ENCODE data around the gene S100A12. TPM values are rescaled to one million over a fixed set of nuclear protein-coding genes. Genes with fewer than 3 reads are reported as not detected.
"Not testable (repeated sequence)": the region's sequence is repeated elsewhere in the genome, so short reads cannot be mapped to it uniquely, and the experiment has no call there.

Gene S100A12
- total RNA-seq, 1 donor from 2014 or later: 7.6 TPM

DNA sequence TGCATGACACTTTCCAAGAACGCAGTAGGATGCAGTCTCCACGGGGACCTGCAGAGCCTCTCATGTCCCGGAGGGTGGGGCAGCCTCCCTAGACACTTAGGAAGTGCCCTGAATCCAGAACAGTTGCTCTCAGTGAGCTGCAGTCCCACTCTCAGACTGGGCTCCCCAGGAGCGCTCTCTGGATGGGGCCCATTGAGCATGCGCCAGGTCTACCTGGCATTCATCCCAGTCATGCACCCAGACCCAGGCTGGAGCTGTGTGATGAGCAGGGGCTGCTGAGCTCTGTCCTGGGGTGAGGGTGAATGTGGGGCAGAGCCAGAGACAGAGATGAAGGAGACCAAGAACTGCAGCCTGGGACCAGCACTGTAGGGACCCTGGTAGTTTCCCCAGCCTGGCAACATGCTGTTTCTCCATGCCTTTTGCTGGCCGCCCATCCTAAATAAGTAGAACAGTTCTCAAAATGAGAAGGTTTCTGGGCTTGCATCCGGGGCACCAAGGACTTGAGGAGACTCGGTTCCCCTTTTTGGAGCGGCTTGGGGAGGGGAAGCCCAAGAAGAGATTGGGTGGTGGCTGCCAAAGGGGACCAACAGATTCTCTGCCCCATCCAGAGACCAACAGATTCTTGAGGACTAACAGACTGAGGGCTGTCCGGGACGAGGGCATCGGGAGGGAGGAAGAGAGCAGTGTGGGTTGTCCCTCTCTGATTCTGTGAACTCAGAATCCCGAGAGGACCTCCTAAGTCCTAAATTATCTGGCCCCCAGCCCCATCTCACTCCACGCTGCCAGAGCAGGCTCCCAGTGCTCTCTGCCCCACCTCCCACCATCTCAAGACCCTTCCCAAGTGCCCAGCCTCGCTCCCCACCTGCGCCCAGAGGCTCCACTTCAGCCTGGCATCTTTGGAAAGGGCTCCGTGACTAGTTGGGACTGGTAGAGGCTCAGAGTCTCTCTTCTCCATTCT lies 25.8 kb downstream of the S100A12 start:
- DNase-seq: no peak

DNA sequence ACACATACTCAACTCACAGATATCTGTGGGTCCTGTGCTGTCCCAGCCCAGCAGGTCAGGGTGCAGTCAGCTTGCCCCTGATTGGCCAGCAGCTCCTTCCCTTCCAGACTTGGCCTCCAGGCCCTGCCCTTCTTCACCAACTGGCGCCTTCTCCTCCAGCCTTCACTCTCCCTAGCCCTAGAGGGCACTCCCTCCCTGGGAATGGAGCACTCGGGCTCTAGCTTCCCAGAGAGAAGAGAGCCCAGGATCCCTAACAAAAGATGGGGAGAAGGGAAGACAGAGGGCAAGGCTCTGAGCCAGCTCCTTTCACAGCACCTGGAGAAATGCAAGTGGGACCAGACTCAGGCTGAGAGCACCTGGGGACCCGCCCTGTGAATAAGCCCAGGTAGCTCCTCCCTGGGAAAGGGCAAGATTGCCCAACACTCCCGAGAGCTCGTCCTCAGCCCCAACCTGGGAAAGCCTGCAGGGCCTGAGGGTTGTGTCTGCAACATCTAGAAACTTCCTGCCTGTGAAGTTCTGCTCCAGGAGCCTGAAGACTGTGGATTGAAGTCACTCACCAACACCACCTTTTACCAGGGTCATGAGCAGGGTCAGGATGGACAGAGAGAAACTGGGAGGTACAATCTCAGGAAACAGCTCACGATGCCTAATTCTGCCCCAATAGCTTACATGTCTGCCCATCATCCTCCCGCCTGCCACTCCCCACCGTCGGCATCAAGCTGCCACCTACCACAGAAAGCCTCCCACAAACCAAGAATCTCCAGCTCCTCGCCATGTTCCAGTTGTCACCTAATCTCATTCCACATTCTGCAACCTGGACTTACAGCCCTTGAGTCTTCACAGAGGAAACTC lies 26.7 kb downstream of the S100A12 start, which contains the start of gene PGLYRP4:
Gene PGLYRP4, minus strand, starts transcription at position 331 of the 852 bp plus-strand sequence. CDS start 909 bp downstream, outside the sequence.
- no peak for DNase-seq

- DNase-seq: no peak
These were observed 27.6 kb downstream of the S100A12 start for GRCh38 chr1:153347856-153348255.

GRCh38 chr1:153347049-153347448 lies 28.4 kb downstream of the S100A12 start:
- not testable (repeated sequence) for DNase-seq

DNA sequence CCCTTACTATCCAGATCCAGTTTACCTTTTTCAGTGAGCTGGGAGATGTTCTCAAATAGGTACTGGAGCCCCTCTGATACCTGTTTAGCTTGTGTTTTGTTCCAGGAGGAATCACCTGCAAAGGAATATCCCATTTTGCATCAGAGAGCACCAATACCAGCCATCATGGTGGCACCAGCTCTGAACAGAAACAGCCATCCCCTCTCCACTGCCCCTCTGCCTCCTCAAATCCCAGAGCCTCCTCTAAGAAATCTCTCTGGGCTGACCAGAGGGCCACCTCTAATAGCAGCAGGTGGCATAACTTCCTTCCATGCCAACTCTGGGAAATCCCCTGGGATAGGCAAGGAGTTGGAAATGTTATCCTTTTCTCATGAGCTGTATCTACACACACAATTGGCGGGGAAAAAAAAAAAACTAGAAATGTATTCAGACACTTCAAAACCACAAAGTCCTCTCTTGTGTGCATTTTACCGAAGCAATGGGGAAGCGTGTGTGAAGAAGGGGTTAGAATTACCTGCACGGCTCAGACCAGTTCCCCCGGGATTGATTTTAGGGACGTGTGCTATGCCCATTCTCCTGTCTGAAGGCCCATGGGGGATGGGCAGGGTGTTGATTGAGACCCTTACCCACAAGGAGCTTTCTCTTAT lies 29.2 kb downstream of the S100A12 start:
- no peak for DNase-seq

DNA sequence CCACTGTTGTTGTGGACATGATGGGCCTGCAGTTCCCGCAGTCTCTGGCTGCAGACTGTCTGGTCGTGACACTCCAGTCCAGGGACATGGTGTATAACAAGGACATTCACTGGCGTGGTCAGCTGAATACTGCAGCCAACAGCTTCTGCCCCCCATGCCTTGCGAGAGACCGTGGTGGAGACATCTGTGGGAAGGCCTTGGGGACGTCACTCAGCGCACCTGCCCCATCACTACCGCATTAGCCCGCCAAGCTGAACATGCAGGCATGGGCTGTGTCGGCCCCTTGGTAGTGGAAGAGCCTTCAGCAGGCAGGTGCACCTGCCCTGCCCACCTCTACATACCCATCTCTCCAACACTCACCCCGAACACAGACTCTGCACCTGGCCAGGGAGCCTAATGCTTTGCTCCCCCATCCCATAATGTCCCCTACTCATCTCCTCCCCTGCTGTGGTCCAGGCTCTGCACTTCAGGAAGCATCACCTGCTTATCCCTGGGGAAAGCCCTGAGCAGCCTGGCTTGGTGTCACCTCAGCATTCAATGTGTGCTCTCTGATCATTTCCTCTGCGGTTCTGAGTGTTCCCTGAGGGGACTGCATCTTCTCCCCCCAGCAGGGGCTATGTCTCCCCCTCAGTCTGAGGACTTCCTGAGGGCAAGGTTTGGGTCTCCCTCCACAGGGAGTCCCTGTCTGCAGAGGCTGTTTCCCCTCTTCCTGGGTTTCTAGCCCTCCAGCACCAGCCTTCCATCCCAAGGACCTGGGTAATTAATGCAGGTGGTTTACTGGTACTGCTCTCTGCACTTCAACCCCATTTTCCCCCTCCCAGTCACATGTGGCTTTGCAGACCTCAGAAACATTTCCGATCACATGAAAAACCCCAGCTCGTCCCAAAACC lies 30.0 kb downstream of the S100A12 start:
- DNase-seq: no peak

DNA sequence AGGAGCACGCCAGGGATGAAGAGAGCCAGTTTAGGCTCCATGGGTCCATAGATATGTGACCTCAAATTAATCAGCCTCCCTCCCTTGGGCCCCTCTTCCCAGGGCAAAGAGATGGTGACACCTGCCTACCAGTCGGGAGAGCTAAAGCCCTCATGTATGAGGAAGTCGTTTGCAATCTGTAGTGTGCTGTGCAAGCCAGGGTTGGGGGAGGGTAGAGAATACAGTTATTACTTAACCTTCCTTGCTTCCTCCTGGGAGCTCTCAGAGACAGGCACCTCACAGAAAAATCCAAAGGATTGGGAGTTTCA lies 30.7 kb downstream of the S100A12 start:
- no peak for DNase-seq

GRCh38 chr1:153343811-153344717 lies 31.4 kb downstream of the S100A12 start:
- no peak for DNase-seq

DNA sequence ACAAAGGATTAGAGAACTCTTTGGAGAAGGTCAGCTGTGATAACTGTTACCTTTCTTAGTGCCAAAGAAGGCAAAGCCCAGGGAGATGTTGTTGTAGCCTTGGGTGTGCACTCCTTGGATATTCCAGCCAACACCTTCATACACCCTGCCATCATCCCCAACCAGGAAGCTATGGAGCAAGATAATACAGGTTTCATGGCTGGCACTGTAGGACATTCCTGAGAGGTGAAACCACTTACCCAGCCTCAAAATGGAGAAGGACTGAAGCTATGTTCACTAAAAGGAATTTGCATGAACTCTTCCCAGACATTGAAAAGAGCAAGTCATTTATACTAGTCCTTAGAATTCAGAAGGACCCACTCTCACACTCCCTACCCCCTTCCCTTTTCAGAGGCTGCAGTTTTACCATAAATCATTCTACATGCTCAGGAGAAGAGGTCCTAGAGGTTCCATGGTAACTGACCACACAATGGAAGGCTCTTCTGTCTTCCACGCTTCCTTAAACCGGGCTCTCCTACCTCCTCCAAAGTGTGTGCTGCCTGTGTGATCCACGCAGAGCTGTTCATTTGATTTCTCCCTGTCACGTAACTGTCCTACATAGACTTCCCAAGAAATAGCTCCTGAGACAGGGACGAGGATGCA lies 32.3 kb downstream of the S100A12 start:
- no peak for DNase-seq

DNA sequence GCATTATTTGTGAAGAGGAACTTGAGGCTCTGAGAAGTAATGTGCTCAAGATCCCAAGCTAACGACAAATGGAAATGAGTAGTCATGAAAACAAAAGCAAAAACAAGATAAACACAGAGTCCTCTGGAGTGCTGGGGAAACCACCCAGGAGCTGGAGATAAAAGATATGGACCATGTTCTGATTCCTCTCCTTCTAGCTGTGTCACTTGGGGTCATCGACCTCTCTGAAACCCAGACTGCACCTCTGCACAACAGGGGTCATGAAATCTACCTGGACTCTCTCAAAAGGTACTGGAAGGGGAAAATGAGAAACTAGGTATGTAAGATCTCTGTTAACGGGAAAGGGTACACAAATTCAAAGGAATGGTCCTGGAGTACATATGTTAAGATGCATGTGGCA lies 33.2 kb downstream of the S100A12 start:
- DNase-seq: no peak

DNA sequence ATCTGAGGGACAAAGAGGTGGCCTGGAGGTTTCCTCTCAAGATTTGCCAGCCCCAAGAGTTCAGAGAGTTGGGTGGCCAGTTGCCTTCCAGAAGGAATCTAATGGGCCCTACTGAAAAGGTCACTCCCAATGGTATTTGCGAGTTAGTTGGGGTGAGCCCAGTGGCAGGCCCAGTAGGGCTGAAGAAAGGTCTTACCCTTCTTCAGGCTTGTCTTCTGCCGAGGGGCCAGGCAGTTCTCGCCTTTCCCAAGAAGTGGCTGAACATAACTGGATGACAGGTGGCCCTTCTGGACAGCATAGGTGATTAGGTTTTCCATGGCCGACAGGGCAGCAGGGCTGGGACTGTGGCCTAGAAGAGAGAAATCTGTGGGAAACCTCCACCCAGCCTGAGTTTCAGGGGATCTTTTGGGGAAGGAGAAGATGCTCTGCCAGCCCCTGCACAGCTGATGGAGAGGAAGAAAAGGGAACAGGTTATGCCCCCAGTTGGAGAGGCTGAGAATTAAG lies 33.9 kb downstream of the S100A12 start:
- DNase-seq: no peak

- DNase-seq: no peak
These were observed 35.1 kb downstream of the S100A12 start for GRCh38 chr1:153340356-153340755.

DNA sequence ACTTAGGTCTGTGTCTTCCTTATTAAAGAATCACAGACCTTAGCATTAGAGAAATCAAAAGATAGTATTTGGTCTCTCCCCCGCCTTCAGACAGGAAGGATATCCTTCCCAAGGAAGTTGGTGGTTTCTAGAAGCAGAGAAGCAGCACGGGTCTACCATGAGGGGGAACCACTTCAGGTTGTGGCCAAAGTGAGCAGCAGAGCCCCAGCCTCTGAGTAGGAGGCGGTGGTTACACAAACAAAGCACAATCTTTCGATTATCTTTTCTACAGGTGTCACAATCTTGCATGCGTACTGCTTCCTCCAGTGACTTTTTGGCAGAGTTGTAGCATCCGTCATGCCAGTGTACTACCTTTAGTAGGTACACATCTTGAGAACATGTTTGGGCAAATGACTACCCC lies 35.6 kb downstream of the S100A12 start:
- DNase-seq: no peak

DNA sequence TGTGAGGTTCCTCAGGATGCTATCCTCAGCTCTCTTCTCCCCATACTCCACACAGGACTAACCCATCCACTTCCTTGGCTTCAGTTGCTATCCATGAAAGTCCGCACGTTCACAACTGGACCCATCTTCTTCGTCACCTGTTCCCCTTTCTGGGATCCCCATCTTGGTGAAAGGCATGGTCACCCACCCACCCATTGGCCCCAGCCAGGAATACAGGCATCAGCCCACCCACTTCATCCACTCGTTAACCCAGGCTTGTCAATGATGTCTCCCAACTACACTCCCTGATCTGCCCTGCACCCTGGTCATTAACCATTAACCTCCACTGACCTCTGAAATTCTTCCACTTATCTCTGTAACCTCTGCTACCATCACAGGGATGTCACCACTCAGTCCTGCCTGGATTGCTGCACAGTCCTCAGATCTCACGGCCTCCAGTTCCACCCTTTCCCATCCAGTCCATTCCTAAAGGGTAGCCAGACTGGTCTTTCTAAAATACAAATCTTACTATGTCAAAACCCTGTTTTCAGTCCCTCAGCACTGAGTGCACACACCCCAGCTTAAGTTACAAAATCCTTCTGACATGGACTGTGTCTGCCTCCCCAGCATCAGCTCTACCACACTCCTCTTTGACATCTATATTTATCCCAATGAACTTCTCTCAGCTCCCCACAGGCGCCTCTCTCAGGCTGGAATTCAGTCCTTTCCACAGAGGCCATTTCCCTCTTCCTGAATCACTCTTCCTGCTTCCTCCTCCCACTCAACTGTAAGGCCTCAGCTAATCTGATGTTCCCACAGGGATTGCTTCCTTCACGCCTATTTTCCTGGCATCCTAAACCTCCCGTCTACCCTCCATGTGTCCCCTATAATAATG lies 37.2 kb downstream of the S100A12 start:
- no peak for DNase-seq

- no peak for DNase-seq
These were observed 38.8 kb downstream of the S100A12 start for GRCh38 chr1:153336650-153337049.

DNA sequence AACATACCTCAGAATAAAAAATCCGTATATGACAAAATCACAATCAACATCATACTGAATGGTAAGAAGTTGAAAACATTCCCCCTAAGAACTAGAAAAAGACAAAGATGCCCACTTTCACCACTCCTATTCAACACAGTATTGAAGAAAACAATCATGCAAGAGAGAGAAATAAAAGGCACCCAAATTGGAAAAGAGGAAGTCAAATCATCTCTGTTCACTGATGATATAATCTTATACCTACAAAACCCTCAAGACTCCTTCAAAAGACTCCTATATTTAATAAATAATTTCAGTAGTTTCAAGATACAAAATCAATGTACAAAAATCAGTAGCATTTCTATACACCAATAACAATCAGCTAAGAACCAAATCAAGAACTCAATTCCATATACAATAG lies 41.5 kb downstream of the S100A12 start:
- DNase-seq: no peak

GRCh38 chr1:153324912-153325311 lies 50.5 kb downstream of the S100A12 start:
- no peak for DNase-seq

All from tongue (tissue), 2 donors.